ENCODE data around the gene FRK. TPM values are rescaled to one million over a fixed set of nuclear protein-coding genes. Genes with fewer than 3 reads are reported as not detected.

The FRK gene
- total RNA-seq (2022; extraction: Qiagen RNA extraction; ENCODE audit: low read depth) = 1.5 to 2.4 TPM (median 2.3 TPM) in 5 replicates

GRCh38 chr6:116060572-116061283 is at the start of gene FRK:
FRK (minus strand) TSS chr6:116060891; CDS start chr6:116060311, 580 bp downstream.

GRCh38 chr6:116100419-116101301 is 40.0 kb upstream of the FRK start, which contains the start of gene NT5DC1:
NT5DC1 (plus strand) TSS chr6:116100853; CDS start chr6:116100931, 78 bp downstream.

Other genes with a start within 250 kb of the FRK start
- gene NT5DC1, start 40.0 kb upstream of the FRK start, total RNA-seq (2022; extraction: Qiagen RNA extraction; ENCODE audit: low read depth) = 25.5 to 31.2 TPM (median 26.4 TPM) in 5 replicates
- gene COL10A1, start 65.2 kb upstream of the FRK start, total RNA-seq (2022; extraction: Qiagen RNA extraction; ENCODE audit: low read depth) = not detected in 5 replicates
- 2.7 to 3.5 TPM (median 3.2 TPM) in 5 replicates for gene TSPYL4, start 193.2 kb upstream of the FRK start, total RNA-seq (2022; extraction: Qiagen RNA extraction; ENCODE audit: low read depth)
- gene TSPYL1, start 219.0 kb upstream of the FRK start, total RNA-seq (2022; extraction: Qiagen RNA extraction; ENCODE audit: low read depth) = 25.3 to 29.6 TPM (median 28.3 TPM) in 5 replicates

Data from A549 treated with GW870086 at 1 μM for 4 hours (cell line).